Activated T-helper 2 cell treated with anti-CD3 and anti-CD28 coated beads, Interferon-gamma antibody, Interleukin-2, Interleukin-4, amounts not matched to agents 10 μg/mL and 5 μg/mL and 100 μg/mL, durations not matched to agents 14 hours and 24 hours and 36 hours (primary cell): ENCODE measurements around the gene KDM4B. TPM values are rescaled to one million over a fixed set of nuclear protein-coding genes. Genes with fewer than 3 reads are reported as not detected.

ENCODE experiments used
- DNase-seq: peaks from one replicate; pipeline ENCODE4 v3.0.0; 2021; ENCODE audit warnings: low spot score
- H3K27ac Mint-ChIP-seq: one replicate; pipeline ENCODE4 v1.8.0; 2021; ENCODE audit warnings: mixed read lengths
- H3K27me3 Mint-ChIP-seq: one replicate; pipeline ENCODE4 v1.8.0; 2021; ENCODE audit warnings: low read depth, mixed read lengths
- H3K36me3 Mint-ChIP-seq: one replicate; pipeline ENCODE4 v1.8.0; 2021; ENCODE audit warnings: low read depth, mixed read lengths
- H3K4me1 Mint-ChIP-seq: one replicate; pipeline ENCODE4 v1.8.0; 2021; ENCODE audit warnings: low read depth, mixed read lengths
- H3K4me3 Mint-ChIP-seq: one replicate; pipeline ENCODE4 v1.8.0; 2021; ENCODE audit warnings: low read depth, mild to moderate bottlenecking, moderate library complexity, mixed read lengths
- H3K9me3 Mint-ChIP-seq: one replicate; pipeline ENCODE4 v1.8.0; 2021; ENCODE audit warnings: mixed read lengths
- intact Hi-C: fragments of 100-400 bp; cut with micrococcal nuclease; formaldehyde crosslinking; loops from one replicate; pipeline ENCODE4 v1.15.1; 2023
- total RNA-seq: library from RNA; stranded (reverse); gene quantifications from 2 replicates; pipeline ENCODE4 v1.2.3, GENCODE V29; 2022

The KDM4B gene
- total RNA-seq, 1 donor from 2014 or later, result 51.7 TPM

DNA sequence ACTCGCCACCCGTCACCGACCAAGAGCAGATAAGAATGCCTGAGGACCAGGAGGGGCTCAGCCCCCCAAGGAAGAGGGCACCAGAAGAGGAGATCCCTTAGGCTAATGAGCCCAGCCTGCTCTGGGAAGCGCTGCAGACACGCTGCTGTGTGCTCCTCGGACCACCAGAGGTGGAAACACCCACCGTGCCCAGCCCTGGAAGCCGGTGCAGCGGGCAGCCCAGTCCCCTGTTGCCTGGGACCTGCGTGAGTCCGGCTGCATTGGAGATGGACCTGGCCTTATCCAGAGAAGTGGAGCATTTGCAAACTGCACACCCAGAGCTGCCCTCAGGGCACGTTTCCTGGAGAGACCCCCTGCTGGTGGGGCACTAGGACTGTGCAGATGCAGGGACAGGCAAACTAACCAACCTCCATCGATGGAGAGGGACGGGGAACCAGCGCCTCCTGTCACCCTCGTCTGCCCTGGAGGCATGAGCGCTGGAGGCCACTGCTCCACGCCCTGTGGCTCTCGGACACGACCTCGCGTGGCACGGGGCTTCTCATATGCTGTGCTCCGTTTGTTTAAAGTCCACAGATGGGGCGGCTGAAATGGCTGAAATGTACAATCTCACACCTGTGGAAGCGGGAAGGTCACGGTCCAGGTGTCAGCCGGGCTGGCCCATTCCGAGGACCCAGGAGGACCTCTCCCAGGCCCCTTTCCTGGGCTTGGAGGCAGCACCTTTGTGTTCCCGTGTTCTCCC is 153.9 kb downstream of the KDM4B start:
- H3K4me1 Mint-ChIP-seq, result no peaks in the 10 kb centered on the region
- H3K9me3 Mint-ChIP-seq, result no peaks in the 10 kb centered on the region
- intact Hi-C loops, result no loop called here
- no peak overlapping the region for H3K4me3 Mint-ChIP-seq
- H3K27me3 Mint-ChIP-seq, result no peaks in the 10 kb centered on the region
- H3K27ac Mint-ChIP-seq, result no peak overlapping the region
- DNase-seq, result no peak
- peaks cover 8% of the 10 kb centered on the region for H3K36me3 Mint-ChIP-seq

DNA sequence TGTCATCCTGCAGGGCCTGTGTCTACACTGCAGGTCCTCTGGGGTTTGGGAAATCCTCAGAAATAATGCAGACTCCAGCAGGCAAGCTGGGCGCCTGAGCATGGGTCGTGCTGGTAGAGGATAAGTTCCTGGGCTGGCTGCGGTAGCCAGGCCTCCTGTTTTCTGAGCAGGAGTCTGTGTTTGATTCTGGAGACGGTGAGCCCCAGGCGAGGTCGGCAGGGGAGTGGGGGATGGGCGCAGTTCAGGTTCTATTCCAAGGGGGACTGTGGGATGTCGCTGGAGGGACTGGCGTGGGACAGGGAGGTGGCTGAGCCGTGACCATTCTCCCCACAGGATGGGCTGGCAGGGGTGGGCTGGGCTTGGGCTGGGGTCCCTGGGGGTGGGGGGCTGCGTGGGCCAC is 154.7 kb downstream of the KDM4B start:
- H3K27me3 Mint-ChIP-seq, result no peaks in the 10 kb centered on the region
- peaks cover 8% of the 10 kb centered on the region for H3K36me3 Mint-ChIP-seq
- no peak overlapping the region for H3K4me3 Mint-ChIP-seq
- H3K9me3 Mint-ChIP-seq, result no peaks in the 10 kb centered on the region
- no peak for DNase-seq
- no peaks in the 10 kb centered on the region for H3K4me1 Mint-ChIP-seq
- intact Hi-C loops, result no loop called here
- no peak overlapping the region for H3K27ac Mint-ChIP-seq

DNA sequence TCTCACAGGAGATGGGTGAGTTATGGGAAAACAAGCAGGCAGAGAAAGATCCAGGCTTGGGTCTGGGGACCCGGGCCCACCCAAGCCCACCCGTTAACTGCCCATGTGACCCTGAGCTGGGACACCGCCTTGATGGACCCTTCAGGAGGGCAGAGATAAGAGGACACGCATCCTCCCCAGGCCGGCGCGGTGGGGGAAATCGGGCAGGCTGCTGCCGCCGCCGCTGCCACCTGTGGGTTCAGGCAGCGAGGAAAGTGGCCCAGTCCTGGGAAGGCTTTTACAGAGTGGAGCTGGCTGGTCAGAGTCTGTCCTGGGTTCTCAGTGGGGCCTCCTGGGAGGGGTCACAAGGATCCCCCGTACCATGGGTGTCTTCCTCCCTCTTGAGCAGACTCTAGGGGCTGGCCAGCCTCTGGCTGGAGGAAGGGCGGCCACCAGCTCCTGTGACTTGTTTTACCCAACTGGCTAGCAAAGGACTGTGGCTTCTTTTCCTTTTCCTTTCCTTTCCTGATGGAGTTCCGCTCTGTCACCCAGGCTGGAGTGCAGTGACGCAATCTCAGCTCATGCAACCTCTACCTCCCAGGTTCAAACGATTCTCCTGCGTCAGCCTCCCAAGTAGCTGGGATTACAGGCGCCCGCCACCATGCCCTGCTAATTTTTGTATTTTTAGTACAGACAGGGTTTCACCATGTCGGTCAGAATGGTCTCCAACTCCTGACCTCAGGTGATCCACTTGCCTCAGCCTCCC is 155.4 kb downstream of the KDM4B start:
- no peaks in the 10 kb centered on the region for H3K27me3 Mint-ChIP-seq

DNA sequence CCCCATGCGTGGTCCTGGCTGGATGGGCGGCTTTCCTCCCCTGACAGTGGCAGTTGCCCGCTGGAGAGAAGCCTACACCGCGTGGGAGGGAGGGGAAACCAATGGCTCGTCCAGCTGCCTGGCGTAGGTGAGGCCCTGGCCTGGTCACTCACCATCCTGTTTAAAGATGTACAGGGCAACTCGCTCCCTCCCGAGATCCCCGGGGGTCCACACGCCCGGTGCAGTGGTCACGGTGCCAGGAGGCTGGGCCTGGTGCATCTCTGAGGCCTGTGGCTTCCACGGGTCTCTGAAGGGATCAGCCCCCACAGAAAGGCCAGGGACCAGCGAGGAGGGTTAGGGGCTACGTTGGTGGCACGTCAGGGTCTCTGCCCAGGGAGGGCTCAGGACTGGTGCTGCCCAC is 156.5 kb downstream of the KDM4B start:
- Mint-ChIP-seq H3K4me3 (no peak overlapping the region), H3K27ac (no peak overlapping the region), H3K4me1 (peaks cover 3% of the 10 kb centered on the region), H3K36me3 (peaks cover 14% of the 10 kb centered on the region), H3K27me3 (no peaks in the 10 kb centered on the region), H3K9me3 (no peaks in the 10 kb centered on the region)
- no peak for DNase-seq
- intact Hi-C loops, result no loop called here

More for the DNA sequence above, 155.4 kb downstream of the KDM4B start:
- no peak for DNase-seq
- H3K9me3 Mint-ChIP-seq, result no peaks in the 10 kb centered on the region
- intact Hi-C loops, result no loop called here
- H3K36me3 Mint-ChIP-seq, result peaks cover 8% of the 10 kb centered on the region
- H3K4me3 Mint-ChIP-seq, result no peak overlapping the region
- no peak overlapping the region for H3K27ac Mint-ChIP-seq
- H3K4me1 Mint-ChIP-seq, result no peaks in the 10 kb centered on the region

DNA sequence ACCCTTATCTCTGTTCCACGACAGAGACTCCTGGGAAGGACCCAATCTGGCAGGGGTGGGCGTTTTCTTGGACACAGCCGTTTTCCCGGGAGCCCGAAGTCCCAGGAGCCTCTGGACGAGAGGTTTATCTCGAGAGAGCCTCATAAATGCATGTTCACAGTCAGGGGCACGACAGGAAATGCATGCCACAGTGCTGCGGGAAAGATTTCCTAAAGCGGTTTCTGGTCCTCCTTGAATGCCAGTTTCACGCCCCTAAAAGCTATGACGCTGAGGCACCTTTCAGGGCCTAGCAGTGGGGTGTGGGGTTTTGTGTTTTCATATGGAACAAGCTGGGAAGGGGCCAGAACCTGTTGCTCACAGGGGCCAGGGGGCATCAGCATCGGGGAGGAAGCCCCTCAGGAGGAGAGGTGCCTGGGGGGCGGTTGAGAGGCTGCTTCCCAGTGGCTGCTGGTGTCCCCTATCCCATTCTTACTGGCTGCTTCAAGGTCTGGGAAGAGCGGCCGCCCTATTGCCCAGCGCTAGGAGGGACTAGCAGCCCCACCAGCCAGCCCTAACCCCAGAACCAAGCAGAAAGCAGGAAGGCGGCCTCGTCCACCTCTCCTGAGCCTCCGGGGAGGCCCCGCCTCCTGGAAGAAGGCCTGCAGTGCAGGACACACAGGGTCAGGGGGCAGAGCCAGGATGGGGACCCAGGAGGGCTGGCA is 157.0 kb downstream of the KDM4B start:
- Mint-ChIP-seq H3K4me1 (peaks cover 3% of the 10 kb centered on the region), H3K9me3 (no peaks in the 10 kb centered on the region), H3K36me3 (peaks cover 16% of the 10 kb centered on the region), H3K27me3 (no peaks in the 10 kb centered on the region), H3K27ac (no peak overlapping the region), H3K4me3 (no peak overlapping the region)
- intact Hi-C loops, result no loop called here
- DNase-seq, result no peak

DNA sequence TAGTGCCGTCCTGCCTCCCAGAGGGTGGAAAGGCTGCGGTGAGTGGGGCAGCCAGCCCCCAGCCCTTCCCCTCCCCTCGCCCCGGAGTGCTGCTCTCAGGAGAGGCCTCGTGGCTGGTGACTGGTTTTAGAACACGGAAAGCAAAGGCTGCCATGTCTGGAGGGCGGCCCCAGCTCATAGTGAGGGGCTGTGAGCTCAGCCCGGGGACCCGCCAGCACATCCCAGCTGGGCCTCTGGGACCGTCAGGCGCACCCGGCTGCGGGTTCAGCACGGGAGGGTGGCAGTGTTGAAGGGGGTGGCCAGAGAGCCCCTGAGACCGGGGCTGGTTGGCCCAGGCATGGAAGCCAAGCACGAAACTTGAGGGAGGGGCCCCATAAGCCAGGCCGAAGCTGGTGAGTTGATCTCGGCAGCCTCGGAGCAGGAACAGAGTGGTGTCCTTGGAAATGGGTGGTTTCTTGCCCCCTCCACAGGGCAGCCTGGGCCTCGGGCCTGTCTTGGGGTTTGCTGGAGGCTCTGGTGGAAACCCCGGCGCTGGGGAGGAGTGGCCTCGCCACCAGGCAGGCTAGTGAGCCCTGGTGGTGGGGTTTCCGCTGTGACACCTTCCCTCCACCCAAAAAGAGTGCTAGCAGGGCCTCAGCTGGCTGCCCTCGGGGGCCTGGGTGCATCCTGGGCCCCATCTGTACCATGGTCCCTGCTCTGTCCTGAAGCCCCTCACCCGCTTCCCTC is 157.7 kb downstream of the KDM4B start:
- no peak for DNase-seq
- Mint-ChIP-seq H3K36me3 (peaks cover 17% of the 10 kb centered on the region), H3K4me3 (no peak overlapping the region), H3K9me3 (no peaks in the 10 kb centered on the region), H3K27ac (no peak overlapping the region), H3K4me1 (peaks cover 3% of the 10 kb centered on the region), H3K27me3 (no peaks in the 10 kb centered on the region)
- intact Hi-C loops, result no loop called here

DNA sequence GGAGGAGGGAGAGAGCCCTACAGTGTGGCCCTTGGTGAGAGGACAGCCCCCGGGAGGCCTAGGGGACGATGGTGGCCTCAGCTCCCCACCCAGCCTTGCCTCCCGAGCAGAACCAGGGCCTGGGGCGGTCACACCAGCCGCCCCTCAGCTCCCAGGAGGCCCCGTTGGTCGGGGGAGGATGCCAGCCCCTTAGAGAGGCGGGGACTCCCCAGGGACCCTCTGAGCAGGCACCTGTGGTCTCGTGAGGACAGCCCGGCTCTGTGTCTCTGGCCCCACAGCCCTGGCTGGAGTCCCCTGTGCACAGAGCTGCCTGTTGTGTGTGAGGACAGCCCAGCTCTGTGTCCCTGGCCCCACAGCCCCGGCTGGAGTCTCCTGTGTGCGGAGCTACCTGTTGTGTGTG is 158.8 kb downstream of the KDM4B start:
- peaks cover 15% of the 10 kb centered on the region for H3K36me3 Mint-ChIP-seq
- DNase-seq, result no peak
- H3K27ac Mint-ChIP-seq, result no peak overlapping the region
- H3K4me3 Mint-ChIP-seq, result no peak overlapping the region
- H3K27me3 Mint-ChIP-seq, result no peaks in the 10 kb centered on the region
- intact Hi-C loops, result no loop called here
- H3K9me3 Mint-ChIP-seq, result no peaks in the 10 kb centered on the region
- peaks cover 3% of the 10 kb centered on the region for H3K4me1 Mint-ChIP-seq

DNA sequence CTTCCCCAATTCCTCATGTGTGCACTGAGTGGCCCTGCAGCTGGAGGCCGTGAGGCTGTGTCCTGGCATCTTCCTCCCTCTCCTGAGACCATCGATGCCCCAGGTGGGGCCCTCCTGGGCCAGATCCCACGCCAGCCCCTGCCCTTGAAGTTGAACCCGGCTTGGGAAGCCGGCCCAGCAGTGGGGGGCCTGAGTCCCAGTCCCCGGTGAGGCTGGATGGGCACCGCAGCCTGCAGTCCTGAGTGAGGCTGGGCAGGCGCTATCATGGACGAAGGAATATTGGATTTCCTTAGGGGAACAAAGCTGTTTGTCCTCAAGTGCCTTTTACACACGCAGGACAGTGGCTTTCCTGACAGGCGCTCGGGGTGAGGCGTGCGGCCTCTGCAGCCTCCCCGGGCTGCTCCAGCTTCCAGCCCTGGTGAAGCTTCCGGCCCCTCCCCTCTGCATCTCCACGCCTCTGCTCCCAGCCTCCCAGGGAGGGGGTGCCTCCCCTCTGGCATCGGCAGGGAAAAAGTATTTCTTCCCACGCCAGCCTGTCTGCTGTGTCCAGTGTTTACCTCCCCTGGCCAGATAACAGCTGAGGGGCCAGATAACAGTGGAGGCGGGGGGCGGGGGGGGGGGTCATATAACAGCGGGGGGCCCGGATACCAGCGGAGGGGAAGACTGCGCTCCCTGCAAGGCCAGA is 159.5 kb downstream of the KDM4B start:
- no peaks in the 10 kb centered on the region for H3K27me3 Mint-ChIP-seq
- no peak overlapping the region for H3K27ac Mint-ChIP-seq
- H3K4me3 Mint-ChIP-seq, result no peak overlapping the region
- no peak for DNase-seq
- H3K9me3 Mint-ChIP-seq, result no peaks in the 10 kb centered on the region
- intact Hi-C loops, result no loop called here
- peaks cover 3% of the 10 kb centered on the region for H3K4me1 Mint-ChIP-seq
- H3K36me3 Mint-ChIP-seq, result peaks cover 15% of the 10 kb centered on the region

DNA sequence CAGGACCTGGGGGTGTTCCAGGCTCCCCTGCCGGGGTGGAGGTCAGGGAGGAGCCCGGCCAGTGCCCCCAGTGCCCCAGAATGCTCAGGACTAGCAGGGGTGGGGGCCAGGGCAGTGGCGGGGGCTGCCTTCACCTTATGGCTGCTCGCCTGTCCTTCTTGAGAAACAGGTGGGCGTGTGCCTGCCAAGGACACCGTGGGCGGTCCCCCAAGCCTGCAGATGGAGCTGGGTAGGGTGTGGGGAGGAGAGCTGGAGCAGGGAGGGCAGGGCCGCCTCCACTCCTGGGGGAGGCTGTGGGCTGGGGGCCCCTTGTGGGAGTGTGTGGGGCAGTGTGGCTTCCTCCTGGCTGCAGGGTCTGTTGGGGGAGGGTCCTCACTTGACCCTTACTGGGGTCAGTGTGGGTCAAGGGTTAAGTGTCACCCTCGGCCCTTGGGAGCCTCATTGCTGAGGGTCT is 160.1 kb downstream of the KDM4B start:
- Mint-ChIP-seq H3K4me3 (no peak overlapping the region), H3K9me3 (no peaks in the 10 kb centered on the region), H3K36me3 (peaks cover 15% of the 10 kb centered on the region), H3K27me3 (no peaks in the 10 kb centered on the region), H3K4me1 (peaks cover 3% of the 10 kb centered on the region), H3K27ac (no peak overlapping the region)
- DNase-seq, result no peak
- intact Hi-C loops, result no loop called here

DNA sequence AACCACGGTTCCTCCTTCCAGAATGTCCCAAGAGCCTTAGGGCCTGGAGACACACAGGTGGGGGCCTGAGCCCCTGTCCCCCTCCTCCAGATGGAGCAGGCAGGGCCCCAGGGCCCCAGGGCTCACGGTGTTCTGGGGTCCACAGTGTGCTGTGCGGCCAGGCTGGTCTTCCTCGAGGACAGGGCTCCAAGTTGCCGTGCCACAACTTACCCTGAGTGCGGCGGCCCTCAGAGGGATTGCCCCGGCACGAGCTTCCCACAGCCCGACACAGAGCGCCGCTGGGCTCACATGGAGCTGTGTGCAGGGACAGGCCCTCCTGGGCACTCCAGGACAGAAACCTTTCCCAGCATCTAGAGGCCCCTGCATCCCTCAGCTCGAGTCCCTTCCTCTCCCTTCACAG is 160.8 kb downstream of the KDM4B start:
- DNase-seq, result no peak
- H3K4me1 Mint-ChIP-seq, result peaks cover 3% of the 10 kb centered on the region
- no peak overlapping the region for H3K27ac Mint-ChIP-seq
- H3K9me3 Mint-ChIP-seq, result no peaks in the 10 kb centered on the region
- intact Hi-C loops, result no loop called here
- H3K27me3 Mint-ChIP-seq, result no peaks in the 10 kb centered on the region
- no peak overlapping the region for H3K4me3 Mint-ChIP-seq
- H3K36me3 Mint-ChIP-seq, result peaks cover 15% of the 10 kb centered on the region

DNA sequence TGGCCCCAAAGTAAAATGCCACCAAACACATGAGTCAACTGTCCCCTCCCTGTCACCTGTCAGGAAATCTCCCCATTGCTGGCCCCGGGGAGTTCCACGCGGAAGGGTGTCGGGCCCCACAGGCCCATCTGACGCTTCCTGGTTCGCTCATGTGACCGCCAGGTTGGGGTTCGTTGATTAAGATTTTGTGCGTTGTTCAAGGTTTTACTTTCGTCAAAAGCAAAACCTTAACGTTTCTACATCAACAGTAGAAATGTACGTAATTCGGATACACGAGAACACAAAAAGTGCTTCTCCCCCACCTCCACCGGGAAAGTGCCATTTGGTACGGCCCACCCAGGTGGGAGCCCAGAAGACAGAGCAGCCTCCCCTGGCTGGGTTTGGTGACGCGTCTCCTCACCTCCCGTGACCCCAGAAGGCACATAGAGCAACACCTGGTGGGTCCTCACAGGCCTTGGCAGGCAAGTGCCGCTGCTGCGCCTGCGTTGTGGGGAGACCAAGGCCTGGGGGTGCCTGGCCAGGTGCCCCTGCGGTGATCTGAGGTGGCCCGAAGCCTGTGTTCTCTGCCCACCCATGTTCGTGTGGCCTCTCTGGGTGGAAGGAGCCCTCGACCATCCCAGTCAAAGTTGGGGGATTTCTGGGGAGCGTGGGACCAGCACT is 161.6 kb downstream of the KDM4B start:
- no peaks in the 10 kb centered on the region for H3K9me3 Mint-ChIP-seq
- H3K36me3 Mint-ChIP-seq, result peaks cover 15% of the 10 kb centered on the region
- H3K4me3 Mint-ChIP-seq, result no peak overlapping the region
- no peak overlapping the region for H3K27ac Mint-ChIP-seq
- DNase-seq, result no peak
- intact Hi-C loops, result no loop called here
- H3K4me1 Mint-ChIP-seq, result peaks cover 3% of the 10 kb centered on the region
- H3K27me3 Mint-ChIP-seq, result no peaks in the 10 kb centered on the region

DNA sequence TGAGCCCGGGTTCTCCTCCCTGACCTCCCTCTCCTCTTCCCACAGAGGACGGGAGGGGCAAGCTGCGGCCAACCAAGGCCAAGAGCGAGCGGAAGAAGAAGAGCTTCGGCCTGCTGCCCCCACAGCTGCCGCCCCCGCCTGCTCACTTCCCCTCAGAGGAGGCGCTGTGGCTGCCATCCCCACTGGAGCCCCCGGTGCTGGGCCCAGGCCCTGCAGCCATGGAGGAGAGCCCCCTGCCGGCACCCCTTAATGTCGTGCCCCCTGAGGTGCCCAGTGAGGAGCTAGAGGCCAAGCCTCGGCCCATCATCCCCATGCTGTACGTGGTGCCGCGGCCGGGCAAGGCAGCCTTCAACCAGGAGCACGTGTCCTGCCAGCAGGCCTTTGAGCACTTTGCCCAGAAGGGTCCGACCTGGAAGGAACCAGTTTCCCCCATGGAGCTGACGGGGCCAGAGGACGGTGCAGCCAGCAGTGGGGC is 162.2 kb downstream of the KDM4B start:
- H3K27ac Mint-ChIP-seq, result no peak overlapping the region
- no peak for DNase-seq
- H3K9me3 Mint-ChIP-seq, result no peaks in the 10 kb centered on the region
- intact Hi-C loops, result no loop called here
- no peaks in the 10 kb centered on the region for H3K27me3 Mint-ChIP-seq
- peaks cover 21% of the 10 kb centered on the region for H3K36me3 Mint-ChIP-seq
- H3K4me3 Mint-ChIP-seq, result no peak overlapping the region
- H3K4me1 Mint-ChIP-seq, result peaks cover 3% of the 10 kb centered on the region
